ENCODE measurements around the gene DIP2C.

The DIP2C gene

DNA sequence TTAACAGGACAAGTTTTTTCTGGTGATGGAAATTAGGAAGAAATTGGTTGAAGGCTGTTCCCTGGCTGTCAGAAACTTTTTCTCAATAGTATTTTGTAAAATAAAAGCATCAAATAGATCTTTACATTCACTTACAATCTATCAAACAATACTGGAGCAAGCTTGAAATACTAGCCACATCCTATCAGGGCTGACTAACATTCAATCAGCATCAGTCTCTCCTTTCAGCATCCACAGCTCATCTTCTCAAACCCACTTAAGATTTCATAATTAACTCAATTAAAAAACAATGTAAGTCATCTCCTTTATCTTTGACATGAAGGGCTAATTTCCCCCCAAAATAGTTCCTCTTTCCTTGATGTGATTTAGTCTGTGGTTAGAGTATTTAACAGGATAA, 80.2 kb downstream of the DIP2C start:
- Histone ChIP-seq H3K36me3 (ENCODE audit: control insufficient read depth, insufficient read depth, low read length) (no peaks in the 10 kb centered on the region), H3K4me3 (replicated peaks; ENCODE audit: low read depth, low read length) (no peak overlapping the region), H3K27me3 (replicated peaks; ENCODE audit: control insufficient read depth, insufficient read depth, low read length) (no peaks in the 10 kb centered on the region; the same call in 1 of the 2 replicates)
- DNase-seq (ENCODE audit: extremely low read depth, insufficient read length), result no peak
- no peak for TF ChIP-seq CTCF (IDR thresholded peaks at IDR 0.05; ENCODE audit: insufficient read depth, low read length, poor library complexity, severe bottlenecking)

GRCh38 chr10:608331-609261, 80.9 kb downstream of the DIP2C start:
- H3K36me3 ChIP-seq (ENCODE audit: control insufficient read depth, insufficient read depth, low read length), result no peaks in the 10 kb centered on the region
- no peak overlapping the region for H3K4me3 ChIP-seq (replicated peaks; ENCODE audit: low read depth, low read length)
- no peak for TF ChIP-seq CTCF (IDR thresholded peaks at IDR 0.05; ENCODE audit: insufficient read depth, low read length, poor library complexity, severe bottlenecking)
- DNase-seq (ENCODE audit: extremely low read depth, insufficient read length), result no peak
- no peaks in the 10 kb centered on the region; the same call in 1 of the 2 replicates for H3K27me3 ChIP-seq (replicated peaks; ENCODE audit: control insufficient read depth, insufficient read depth, low read length)

DNA sequence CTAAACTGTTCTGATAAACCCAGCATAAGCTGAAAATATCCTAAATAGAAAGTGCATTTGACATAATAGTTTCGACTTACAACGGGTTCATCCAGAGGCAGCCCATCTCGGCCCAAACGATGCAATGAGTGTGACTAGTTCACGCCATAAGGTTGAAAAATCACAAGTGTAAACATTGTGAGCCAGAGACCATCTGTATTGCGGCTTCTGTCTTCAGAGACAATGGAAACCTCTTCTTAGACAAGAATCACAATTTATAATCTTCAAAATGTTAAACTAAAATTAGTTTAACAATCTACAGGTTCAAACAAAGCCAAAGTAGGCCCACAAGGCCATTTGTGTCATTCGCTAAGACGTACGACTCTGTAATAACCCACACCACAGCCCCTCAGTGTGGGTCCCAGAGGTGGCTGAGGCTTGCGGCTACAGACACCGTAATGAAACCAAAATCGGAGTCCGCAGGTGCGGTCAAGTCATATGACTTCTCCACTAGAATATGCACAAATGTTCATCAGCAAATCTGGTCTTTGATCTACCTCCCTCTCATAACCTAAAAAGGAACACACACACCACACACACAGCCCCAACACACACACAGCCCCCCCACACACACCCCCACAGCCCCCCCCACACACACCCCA, 81.8 kb downstream of the DIP2C start:
- Histone ChIP-seq H3K27me3 (replicated peaks; ENCODE audit: control insufficient read depth, insufficient read depth, low read length) (no peaks in the 10 kb centered on the region), H3K4me3 (replicated peaks; ENCODE audit: low read depth, low read length) (no peak overlapping the region), H3K36me3 (ENCODE audit: control insufficient read depth, insufficient read depth, low read length) (no peaks in the 10 kb centered on the region)
- no peak for DNase-seq (ENCODE audit: extremely low read depth, insufficient read length)
- TF ChIP-seq CTCF (IDR thresholded peaks at IDR 0.05; ENCODE audit: insufficient read depth, low read length, poor library complexity, severe bottlenecking), result no peak

DNA sequence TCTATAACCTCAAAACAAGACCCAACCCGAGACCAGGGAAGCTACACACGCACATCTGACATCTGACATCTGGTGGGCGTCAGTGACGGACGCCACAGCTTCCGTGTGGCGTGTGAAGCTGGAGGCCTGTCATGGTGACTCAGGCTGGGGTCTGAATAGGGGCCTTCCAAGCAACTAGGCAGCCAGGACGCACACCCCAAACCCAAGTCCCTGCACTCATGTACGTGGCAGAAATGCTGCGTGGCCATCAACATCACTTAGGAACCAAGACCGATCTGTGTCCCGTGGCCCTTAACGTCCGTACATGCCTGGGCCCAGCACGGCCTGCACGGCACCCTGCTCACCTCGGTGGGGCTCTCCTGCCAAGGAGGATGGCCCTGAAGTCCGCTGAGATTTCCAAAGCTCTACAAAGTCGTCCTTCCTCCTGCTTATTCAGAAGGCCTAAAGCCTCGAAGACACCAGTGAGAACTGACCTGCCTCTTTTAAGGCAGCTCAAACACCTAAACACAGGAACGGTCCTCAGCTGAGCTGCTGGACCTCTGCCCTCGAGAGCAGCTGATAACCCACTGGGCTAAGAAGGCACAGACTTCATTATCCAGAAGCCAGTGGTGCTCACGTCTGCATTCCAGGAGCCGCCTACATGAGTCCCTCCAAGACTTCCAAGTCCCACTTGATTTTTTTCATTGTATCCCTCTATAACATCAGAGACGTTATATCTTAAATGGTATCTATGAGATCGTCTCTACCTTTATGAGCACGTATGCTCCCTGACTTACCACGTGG, 82.5 kb downstream of the DIP2C start:
- Histone ChIP-seq H3K36me3 (ENCODE audit: control insufficient read depth, insufficient read depth, low read length) (no peaks in the 10 kb centered on the region), H3K4me3 (replicated peaks; ENCODE audit: low read depth, low read length) (no peak overlapping the region), H3K27me3 (replicated peaks; ENCODE audit: control insufficient read depth, insufficient read depth, low read length) (no peaks in the 10 kb centered on the region)
- no peak for TF ChIP-seq CTCF (IDR thresholded peaks at IDR 0.05; ENCODE audit: insufficient read depth, low read length, poor library complexity, severe bottlenecking)
- no peak for DNase-seq (ENCODE audit: extremely low read depth, insufficient read length)

GRCh38 chr10:605632-606325, 83.7 kb downstream of the DIP2C start:
- Histone ChIP-seq H3K27me3 (replicated peaks; ENCODE audit: control insufficient read depth, insufficient read depth, low read length) (no peaks in the 10 kb centered on the region; the same call in 1 of the 2 replicates), H3K4me3 (replicated peaks; ENCODE audit: low read depth, low read length) (no peak overlapping the region), H3K36me3 (ENCODE audit: control insufficient read depth, insufficient read depth, low read length) (no peaks in the 10 kb centered on the region)
- no peak for TF ChIP-seq CTCF (IDR thresholded peaks at IDR 0.05; ENCODE audit: insufficient read depth, low read length, poor library complexity, severe bottlenecking)
- DNase-seq (ENCODE audit: extremely low read depth, insufficient read length), result no peak
